A549 (cell line): ENCODE data around the gene IL3. TPM values are rescaled to one million over a fixed set of nuclear protein-coding genes. Genes with fewer than 3 reads are reported as not detected.

Experiments
- ATAC-seq, 2 experiments: fragments of 200-7000 bp in 1 of 2; fragments of >200 bp in 1 of 2; cut with Nextera tagmentation in 1 of 2; cut with Tn5 transposase in 1 of 2; 3 replicates each; pipeline versions ENCODE4 v1.8.0 to v1.9.1; 2018 to 2020; ENCODE audit warnings: mild to moderate bottlenecking in 1 of 2, moderate library complexity in 1 of 2
- CTCF ChIA-PET: fragments of 300-600 bp; sonication (Branson Sonifier 250); formaldehyde crosslinking; extraction: SDS; loops from one replicate; lab custom pipeline; 2021; ENCODE audit warnings: antibody characterized with exemption, inconsistent platforms; lab: Yijun Ruan, JAX
- POLR2A ChIA-PET: fragments of 350-600 bp; formaldehyde crosslinking; extraction: SDS; loops from one replicate; lab custom pipeline; 2021; ENCODE audit warnings: antibody characterized with exemption, inconsistent platforms; lab: Yijun Ruan, JAX
- DNase-seq, 2 experiments: peaks; one replicate each; pipeline versions ENCODE4 v3.0.0 to v3.0.0-alpha.2; 2011 to 2016; ENCODE audit warnings: low read depth in 1 of 2, low spot score in 1 of 2
- FAIRE-seq: peaks from 2 replicates; lab custom pipeline; 2011; peaks lifted over from hg19 to GRCh38; lab: Jason Lieb, UNC
- H3K27ac ChIP-seq, 2 experiments: fragments of >200 bp; sonication (Bioruptor Twin); formaldehyde crosslinking; 3 replicates each; pipeline ENCODE4 v1.5.1; 2016 to 2017
- H3K4me1 ChIP-seq: fragments of >200 bp; sonication (Bioruptor Twin); formaldehyde crosslinking; 3 replicates; pipeline ENCODE4 v1.6.1; 2016
- H3K4me2 ChIP-seq: fragments of >200 bp; sonication (Bioruptor Twin); formaldehyde crosslinking; 3 replicates; pipeline ENCODE4 v1.6.1; 2016
- H3K4me3 ChIP-seq: fragments of >200 bp; sonication (Bioruptor Twin); formaldehyde crosslinking; 3 replicates; pipeline ENCODE4 v1.5.1; 2016
- H3K9me3 ChIP-seq: fragments of >200 bp; sonication (Bioruptor Twin); formaldehyde crosslinking; 3 replicates; pipeline ENCODE4 v1.6.1; 2016
- BHLHE40 ChIP-seq: IDR thresholded peaks from 2 replicates; pipeline ENCODE4 v1.6.1; 2012; ENCODE audit warnings: low read depth, low read length, inconsistent platforms
- CHD4 ChIP-seq: fragments of 200-600 bp; sonication (generic); IDR thresholded peaks from 2 replicates; pipeline ENCODE4 v1.6.1; 2016; ENCODE audit warnings: antibody characterized with exemption, mild to moderate bottlenecking, borderline replicate concordance
- E2F6 ChIP-seq: IDR thresholded peaks from 2 replicates; pipeline ENCODE4 v1.6.1; 2012; ENCODE audit warnings: low read depth, borderline replicate concordance
- EHF ChIP-seq: fragments of 250-450 bp; sonication (Bioruptor Pico); IDR thresholded peaks from 2 replicates; pipeline ENCODE4 v1.5.0; 2020; ENCODE audit warnings: mild to moderate bottlenecking
- ELK1 ChIP-seq: fragments of 150-350 bp; IDR thresholded peaks from 2 replicates; pipeline ENCODE4 v1.6.1; 2014; ENCODE audit warnings: low read depth, mild to moderate bottlenecking, low read length
- HOXA7 ChIP-seq: fragments of 250-450 bp; sonication (Bioruptor Pico); IDR thresholded peaks from 2 replicates; pipeline ENCODE4 v1.5.0; 2020; ENCODE audit warnings: mild to moderate bottlenecking, moderate library complexity
- HOXB5 ChIP-seq: fragments of 250-450 bp; sonication (Bioruptor Pico); IDR thresholded peaks from 2 replicates; pipeline ENCODE4 v1.5.0; 2020; ENCODE audit warnings: mild to moderate bottlenecking, moderate library complexity
- JUN ChIP-seq, 2 experiments: fragments of >200 bp; sonication (Bioruptor Twin); formaldehyde crosslinking; IDR thresholded peaks; 2 replicates in 1 of 2; 3 replicates in 1 of 2; pipeline ENCODE4 v1.6.1; 2016 to 2017
- JUNB ChIP-seq: fragments of >200 bp; sonication (Bioruptor Twin); formaldehyde crosslinking; IDR thresholded peaks from 2 replicates; pipeline ENCODE4 v1.6.1; 2016
- MYC ChIP-seq: IDR thresholded peaks from 2 replicates; pipeline ENCODE4 v1.6.1; 2012; ENCODE audit warnings: mild to moderate bottlenecking, inconsistent platforms, low read length, improper control_type of control experiment, borderline replicate concordance
- NFE2L2 ChIP-seq: fragments of 150-350 bp; conservative IDR thresholded peaks from 2 replicates; pipeline ENCODE4 v1.6.1; 2014; ENCODE audit warnings: low read length
- RAD21 ChIP-seq, 2 experiments: fragments of >200 bp in 1 of 2; sonication (Bioruptor Twin) in 1 of 2; formaldehyde crosslinking in 1 of 2; IDR thresholded peaks in 1 of 2; conservative IDR thresholded peaks in 1 of 2; 2 replicates in 1 of 2; 3 replicates in 1 of 2; pipeline ENCODE4 v1.6.1; 2012 to 2018; ENCODE audit warnings: inconsistent platforms in 1 of 2
- RCOR1 ChIP-seq: fragments of 150-350 bp; IDR thresholded peaks from 2 replicates; pipeline ENCODE4 v1.6.1; 2014; ENCODE audit warnings: antibody characterized with exemption, low read length, low read depth
- REST ChIP-seq: fragments of 200-600 bp; sonication (generic); IDR thresholded peaks from 2 replicates; pipeline ENCODE4 v1.6.1; 2016; ENCODE audit warnings: antibody characterized with exemption, mild to moderate bottlenecking, moderate library complexity
- SMC3 ChIP-seq: fragments of >200 bp; sonication (Bioruptor Twin); formaldehyde crosslinking; IDR thresholded peaks from 3 replicates; pipeline ENCODE4 v1.6.1; 2018; ENCODE audit warnings: inconsistent platforms
- ZC3H11A ChIP-seq: fragments of 450-650 bp; IDR thresholded peaks from 2 replicates; pipeline ENCODE4 v1.6.1; 2014; ENCODE audit warnings: antibody characterized with exemption, mild to moderate bottlenecking
- WGBS: methylation state at CpG from one replicate; pipeline ENCODE4 v1.1.6; 2017; ENCODE audit errors: missing lambda C conversion rate; 5-methylcytosine and 5-hydroxymethylcytosine counted together
- polyA plus RNA-seq, 4 experiments: library from polyadenylated mRNA; depleted of rRNA in 3 of 4; stranded (reverse); fragments of >200 nt; fragmentation: RNase III in 1 of 4; extraction: RNeasy Plus Mini Kit Qiagen cat#74134 plus additional on column Dnase treatment in 1 of 4; gene quantifications; 2 replicates in 3 of 4; 3 replicates in 1 of 4; pipeline ENCODE4 v1.2.3, GENCODE V29; 2011 to 2017
- TF ChIP-seq, protein P1 (sequence below): fragments of >200 bp; sonication (Bioruptor Twin); formaldehyde crosslinking; IDR thresholded peaks from 3 replicates; pipeline ENCODE4 v1.5.1; 2016

Gene IL3
- polyA plus RNA-seq, 2 of the 4 experiments (the other 2 are of a cell fraction) = not detected

GRCh38 chr5:132064738-132065331 is 4.4 kb downstream of the IL3 start:
- H3K4me3 ChIP-seq = no peak overlapping the region
- DNase-seq (peak; percentile 78 to 84), FAIRE-seq (no peak), ATAC-seq (peak; percentile 84 to 93)
- ChIA-PET POLR2A (interaction anchor here (0.6 to 1.6 kb wide), 2 partner anchors 24 to 229 kb away, joined by 4 to 6 read pairs; partner anchors contain the start of gene SLC22A4), CTCF (interaction anchor here (0.8 to 5.6 kb wide), 54 partner anchors 10 to 642 kb away, joined by 3 to 86 read pairs (median 4); partner anchors contain the start of gene CSF2)
- H3K4me1 ChIP-seq = no peaks in the 10 kb centered on the region
- TF ChIP-seq SMC3 (peak; percentile 40; the same call in 2 of the 3 replicates), NFE2L2 (no peak), RAD21 (conservative IDR thresholded peaks at IDR 0.05 in 1 of 2, IDR thresholded peaks at IDR 0.05 in 1 of 2) (peak; percentile 56 to 73; a peak in 4 of 5 replicates), BHLHE40 (no peak)
- TF ChIP-seq, protein P1, sequence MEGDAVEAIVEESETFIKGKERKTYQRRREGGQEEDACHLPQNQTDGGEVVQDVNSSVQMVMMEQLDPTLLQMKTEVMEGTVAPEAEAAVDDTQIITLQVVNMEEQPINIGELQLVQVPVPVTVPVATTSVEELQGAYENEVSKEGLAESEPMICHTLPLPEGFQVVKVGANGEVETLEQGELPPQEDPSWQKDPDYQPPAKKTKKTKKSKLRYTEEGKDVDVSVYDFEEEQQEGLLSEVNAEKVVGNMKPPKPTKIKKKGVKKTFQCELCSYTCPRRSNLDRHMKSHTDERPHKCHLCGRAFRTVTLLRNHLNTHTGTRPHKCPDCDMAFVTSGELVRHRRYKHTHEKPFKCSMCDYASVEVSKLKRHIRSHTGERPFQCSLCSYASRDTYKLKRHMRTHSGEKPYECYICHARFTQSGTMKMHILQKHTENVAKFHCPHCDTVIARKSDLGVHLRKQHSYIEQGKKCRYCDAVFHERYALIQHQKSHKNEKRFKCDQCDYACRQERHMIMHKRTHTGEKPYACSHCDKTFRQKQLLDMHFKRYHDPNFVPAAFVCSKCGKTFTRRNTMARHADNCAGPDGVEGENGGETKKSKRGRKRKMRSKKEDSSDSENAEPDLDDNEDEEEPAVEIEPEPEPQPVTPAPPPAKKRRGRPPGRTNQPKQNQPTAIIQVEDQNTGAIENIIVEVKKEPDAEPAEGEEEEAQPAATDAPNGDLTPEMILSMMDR = peak; percentile 73
- no peak overlapping the region for H3K27ac ChIP-seq
- H3K4me2 ChIP-seq = no peak overlapping the region
- 74% methylated on average over 6 of the region's 11 CpGs for WGBS
- H3K9me3 ChIP-seq = no peaks in the 10 kb centered on the region

- POLR2A ChIA-PET = interaction anchor here (0.6 to 1.6 kb wide), 2 partner anchors 23 to 228 kb away, joined by 4 to 6 read pairs; partner anchors contain the start of gene SLC22A4
These were observed 5.0 kb downstream of the IL3 start for GRCh38 chr5:132065351-132065937.

GRCh38 chr5:132065951-132066701 is 5.7 kb downstream of the IL3 start:
- ATAC-seq = no peak
- ChIA-PET POLR2A (interaction anchor here (1.6 kb wide), 1 partner anchor 228 kb away, joined by 6 read pairs; the partner anchor contains the start of gene SLC22A4), CTCF (interaction anchor here (0.6 to 5.6 kb wide), 43 partner anchors 9 to 643 kb away, joined by 3 to 86 read pairs (median 6); partner anchors contain the start of gene CSF2)
- FAIRE-seq = no peak
- DNase-seq = no peak
- H3K4me3 ChIP-seq = no peak overlapping the region
- no peak overlapping the region for H3K27ac ChIP-seq
- no peaks in the 10 kb centered on the region for H3K4me1 ChIP-seq
- 83% methylated on average over 13 of the region's 13 CpGs for WGBS
- H3K4me2 ChIP-seq = no peak overlapping the region
- H3K9me3 ChIP-seq = no peaks in the 10 kb centered on the region
- TF ChIP-seq CHD4 (no peak), ZC3H11A (no peak), HOXB5 (CRISPR knock-in tag) (no peak), HOXA7 (no peak), JUNB (no peak), EHF (CRISPR knock-in tag) (no peak), JUN (IDR thresholded peaks at IDR 0.05) (no peak), RCOR1 (no peak), E2F6 (no peak), ELK1 (no peak), REST (no peak)

More at GRCh38 chr5:132065351-132065937, 5.0 kb downstream of the IL3 start:
- no peak overlapping the region for H3K27ac ChIP-seq
- ATAC-seq (peak; percentile 74 to 89), FAIRE-seq (no peak), DNase-seq (peak; percentile 74 to 81)
- H3K4me1 ChIP-seq = no peaks in the 10 kb centered on the region
- no peaks in the 10 kb centered on the region for H3K9me3 ChIP-seq
- TF ChIP-seq JUN (IDR thresholded peaks at IDR 0.05) (no peak), SMC3 (peak; percentile 74), RAD21 (conservative IDR thresholded peaks at IDR 0.05 in 1 of 2, IDR thresholded peaks at IDR 0.05 in 1 of 2) (peak; percentile 80 to 88), CHD4 (no peak), MYC (no peak), HOXB5 (CRISPR knock-in tag) (no peak)
- TF ChIP-seq, protein P1 = peak; percentile 63
- no peak overlapping the region for H3K4me2 ChIP-seq
- WGBS = 20% methylated on average over 4 of the region's 4 CpGs
- CTCF ChIA-PET = interaction anchor here (0.6 to 5.6 kb wide), 53 partner anchors 9 to 642 kb away, joined by 3 to 86 read pairs (median 4); partner anchors contain the start of gene CSF2
- no peak overlapping the region for H3K4me3 ChIP-seq
